CD4-positive, alpha-beta T cell (primary cell): Measurements from ENCODE around the gene GALNT12. TPM values are rescaled to one million over a fixed set of nuclear protein-coding genes. Genes with fewer than 3 reads are reported as not detected.

Experiments used
- ATAC-seq: fragments of 200-7000 bp; cut with Tn5 transposase; one replicate; pipeline ENCODE4 v1.10.0; 2022; ENCODE audit warnings: mild to moderate bottlenecking; ENCODE audit not compliant: poor library complexity
- CTCF ChIA-PET: fragments of 350-600 bp; sonication (Branson Sonifier 250); formaldehyde crosslinking; loops from one replicate; lab custom pipeline; 2021; ENCODE audit warnings: antibody characterized with exemption, inconsistent platforms; lab: Charles Lee
- POLR2A ChIA-PET: fragments of 350-600 bp; sonication (Branson Sonifier 250); formaldehyde crosslinking; loops from one replicate; lab custom pipeline; 2021; ENCODE audit warnings: antibody characterized with exemption, inconsistent platforms; lab: Charles Lee
- DNase-seq, 14 experiments: peaks; one replicate each; pipeline ENCODE4 v3.0.0-alpha.2; 2013 to 2020; ENCODE audit warnings: mixed read lengths in 2 of 14
- H3K27ac ChIP-seq, 2 donors: one replicate each; pipeline versions ENCODE4 v1.5.1 to v1.7.0; 2013; ENCODE audit warnings: low read length in 2 of 2, low read depth in 1 of 2, mild to moderate bottlenecking in 1 of 2
- H3K27me3 ChIP-seq, 2 experiments: 1 replicate in 1 of 2; 2 replicates in 1 of 2; pipeline versions ENCODE4 v1.6.1 to v1.7.0; 2013; ENCODE audit warnings: low read length in 2 of 2, control low read depth in 1 of 2, mild to moderate bottlenecking in 1 of 2, moderate library complexity in 1 of 2; ENCODE audit not compliant: insufficient read depth in 2 of 2, control insufficient read depth in 1 of 2
- H3K36me3 ChIP-seq: one replicate; pipeline ENCODE4 v1.6.1; 2013; ENCODE audit warnings: low read length, control low read depth; ENCODE audit not compliant: insufficient read depth
- H3K4me1 ChIP-seq: one replicate; pipeline ENCODE4 v1.6.1; 2013; ENCODE audit warnings: low read length, control low read depth; ENCODE audit not compliant: insufficient read depth
- H3K4me3 ChIP-seq: one replicate; pipeline ENCODE4 v1.5.1; 2013; ENCODE audit warnings: mild to moderate bottlenecking, low read length, moderate library complexity
- H3K9me3 ChIP-seq, 2 experiments: 1 replicate in 1 of 2; 2 replicates in 1 of 2; pipeline versions ENCODE4 v1.6.1 to v1.7.0; 2013; ENCODE audit warnings: low read length in 2 of 2, mild to moderate bottlenecking in 2 of 2, control low read depth in 1 of 2, moderate library complexity in 1 of 2; ENCODE audit not compliant: control insufficient read depth in 1 of 2, insufficient read depth in 1 of 2
- H3K27ac Mint-ChIP-seq: one replicate; pipeline ENCODE4 v1.8.0; 2020; ENCODE audit warnings: mixed read lengths
- H3K27me3 Mint-ChIP-seq: one replicate; pipeline ENCODE4 v1.8.0; 2021; ENCODE audit warnings: mixed read lengths
- H3K36me3 Mint-ChIP-seq: one replicate; pipeline ENCODE4 v1.8.0; 2021; ENCODE audit warnings: low read depth, mixed read lengths
- H3K4me1 Mint-ChIP-seq: one replicate; pipeline ENCODE4 v1.8.0; 2021; ENCODE audit warnings: low read depth, mixed read lengths
- H3K4me3 Mint-ChIP-seq: one replicate; pipeline ENCODE4 v1.8.0; 2020; ENCODE audit warnings: mild to moderate bottlenecking, mixed read lengths
- H3K9me3 Mint-ChIP-seq: one replicate; pipeline ENCODE4 v1.8.0; 2020; ENCODE audit warnings: mixed read lengths
- intact Hi-C, 2 experiments: fragments of 100-400 bp; cut with DNase I in 1 of 2; cut with micrococcal nuclease in 1 of 2; formaldehyde crosslinking; loops; one replicate each; pipeline versions ENCODE4 v1.15.1 to v1.9.0; 2023 to 2025; cut with DNase I, micrococcal nuclease
- total RNA-seq, 174 experiments: library from RNA in 2 of 174; stranded (reverse) in 2 of 174; gene quantifications; one replicate each; pipeline ENCODE4 v1.2.3 and lab custom pipeline; 2021 to 2026
- TF ChIP-seq, protein P1 (sequence below): fragments of 200-600 bp; IDR thresholded peaks from one replicate; pipeline ENCODE4 v1.8.0; 2022; ENCODE audit warnings: antibody characterized with exemption, mild to moderate bottlenecking

Gene GALNT12
- total RNA-seq, 2 experiments from 2014 or later = 8.7 to 11.5 TPM

- Mint-ChIP-seq H3K9me3 (peaks cover 2% of the 10 kb centered on the region), H3K4me3 (no peak overlapping the region), H3K36me3 (no peaks in the 10 kb centered on the region), H3K27ac (no peak overlapping the region), H3K27me3 (peaks cover 35% of the 10 kb centered on the region), H3K4me1 (no peaks in the 10 kb centered on the region)
- intact Hi-C loops = no loop called here
- Histone ChIP-seq H3K27me3 (peaks cover 4 to 11% of the 10 kb centered on the region in 2 experiments), H3K4me1 (no peaks in the 10 kb centered on the region), H3K36me3 (no peaks in the 10 kb centered on the region), H3K27ac (no peak overlapping the region), H3K4me3 (no peak overlapping the region), H3K9me3 (no peaks in the 10 kb centered on the region)
- POLR2A ChIA-PET = no interaction called here
- no peak for DNase-seq
- ATAC-seq = no peak
- CTCF ChIA-PET = no interaction called here
- TF ChIP-seq, protein P1, sequence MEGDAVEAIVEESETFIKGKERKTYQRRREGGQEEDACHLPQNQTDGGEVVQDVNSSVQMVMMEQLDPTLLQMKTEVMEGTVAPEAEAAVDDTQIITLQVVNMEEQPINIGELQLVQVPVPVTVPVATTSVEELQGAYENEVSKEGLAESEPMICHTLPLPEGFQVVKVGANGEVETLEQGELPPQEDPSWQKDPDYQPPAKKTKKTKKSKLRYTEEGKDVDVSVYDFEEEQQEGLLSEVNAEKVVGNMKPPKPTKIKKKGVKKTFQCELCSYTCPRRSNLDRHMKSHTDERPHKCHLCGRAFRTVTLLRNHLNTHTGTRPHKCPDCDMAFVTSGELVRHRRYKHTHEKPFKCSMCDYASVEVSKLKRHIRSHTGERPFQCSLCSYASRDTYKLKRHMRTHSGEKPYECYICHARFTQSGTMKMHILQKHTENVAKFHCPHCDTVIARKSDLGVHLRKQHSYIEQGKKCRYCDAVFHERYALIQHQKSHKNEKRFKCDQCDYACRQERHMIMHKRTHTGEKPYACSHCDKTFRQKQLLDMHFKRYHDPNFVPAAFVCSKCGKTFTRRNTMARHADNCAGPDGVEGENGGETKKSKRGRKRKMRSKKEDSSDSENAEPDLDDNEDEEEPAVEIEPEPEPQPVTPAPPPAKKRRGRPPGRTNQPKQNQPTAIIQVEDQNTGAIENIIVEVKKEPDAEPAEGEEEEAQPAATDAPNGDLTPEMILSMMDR = no peak
Measured at GRCh38 chr9:98892288-98892687, 84.8 kb downstream of the GALNT12 start.

GRCh38 chr9:98892690-98893089 is 85.2 kb downstream of the GALNT12 start:
- Histone ChIP-seq H3K27me3 (peaks cover 4 to 10% of the 10 kb centered on the region in 2 experiments), H3K4me3 (no peak overlapping the region), H3K9me3 (no peaks in the 10 kb centered on the region), H3K36me3 (no peaks in the 10 kb centered on the region), H3K4me1 (no peaks in the 10 kb centered on the region), H3K27ac (no peak overlapping the region)
- Mint-ChIP-seq H3K36me3 (no peaks in the 10 kb centered on the region), H3K27ac (no peak overlapping the region), H3K4me3 (no peak overlapping the region), H3K27me3 (peaks cover 32% of the 10 kb centered on the region), H3K4me1 (no peaks in the 10 kb centered on the region), H3K9me3 (peaks cover 3% of the 10 kb centered on the region)
- ChIA-PET POLR2A (no interaction called here), CTCF (no interaction called here)
- ATAC-seq (no peak), DNase-seq (no peak)
- TF ChIP-seq, protein P1 = no peak
- intact Hi-C loops = no loop called here

DNA sequence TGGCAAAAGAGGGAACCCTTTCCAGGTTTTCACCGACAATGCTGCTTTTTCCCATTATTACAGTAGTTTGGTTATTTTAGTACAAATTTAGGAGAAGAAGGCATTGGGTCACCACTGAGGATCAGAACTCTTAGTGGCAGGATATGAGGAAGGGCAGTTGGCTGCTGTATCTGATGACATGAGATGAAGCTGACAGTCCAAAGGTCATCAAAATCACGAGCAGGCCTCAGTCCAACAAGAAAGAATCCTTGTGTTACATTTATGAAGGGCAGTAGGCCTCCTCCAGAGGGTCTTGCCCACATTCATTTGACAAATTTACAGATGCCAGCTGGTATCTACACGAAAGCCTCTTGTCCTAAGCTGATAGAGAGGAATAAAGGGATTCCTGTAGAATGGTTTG is 86.7 kb downstream of the GALNT12 start:
- Mint-ChIP-seq H3K27me3 (peaks cover 19% of the 10 kb centered on the region), H3K9me3 (peaks cover 3% of the 10 kb centered on the region), H3K36me3 (no peaks in the 10 kb centered on the region), H3K27ac (no peak overlapping the region), H3K4me1 (no peaks in the 10 kb centered on the region), H3K4me3 (no peak overlapping the region)
- Histone ChIP-seq H3K9me3 (no peaks in the 10 kb centered on the region), H3K27ac (no peak overlapping the region), H3K4me1 (no peaks in the 10 kb centered on the region), H3K27me3 (peaks cover 3 to 4% of the 10 kb centered on the region in 2 experiments), H3K4me3 (no peak overlapping the region), H3K36me3 (no peaks in the 10 kb centered on the region)
- no peak for DNase-seq
- ATAC-seq = no peak
- intact Hi-C loops = no loop called here
- ChIA-PET POLR2A (no interaction called here), CTCF (no interaction called here)
- TF ChIP-seq, protein P1 = no peak
